Epithelial cell of proximal tubule (primary cell): ENCODE data around the gene IGSF6. TPM values are rescaled to one million over a fixed set of nuclear protein-coding genes. Genes with fewer than 3 reads are reported as not detected.

Source experiments
- DNase-seq: peaks from one replicate; pipeline ENCODE4 v3.0.0-alpha.2; 2011; ENCODE audit warnings: low read depth
- H3K4me3 ChIP-seq: 2 replicates; pipeline ENCODE4 v1.5.1; 2011; ENCODE audit warnings: low read depth, mild to moderate bottlenecking, low read length
- total RNA-seq: library from RNA; depleted of rRNA; stranded (reverse); fragments of >200 nt; gene quantifications from 2 replicates; pipeline ENCODE4 v1.2.3, GENCODE V29; 2015
- TF ChIP-seq, protein P1 (sequence below): conservative IDR thresholded peaks from 2 replicates; pipeline ENCODE4 v1.5.1; 2012; ENCODE audit warnings: low read depth, mild to moderate bottlenecking, low read length

The IGSF6 gene
- total RNA-seq, 1 donor from 2014 or later, result not detected

DNA sequence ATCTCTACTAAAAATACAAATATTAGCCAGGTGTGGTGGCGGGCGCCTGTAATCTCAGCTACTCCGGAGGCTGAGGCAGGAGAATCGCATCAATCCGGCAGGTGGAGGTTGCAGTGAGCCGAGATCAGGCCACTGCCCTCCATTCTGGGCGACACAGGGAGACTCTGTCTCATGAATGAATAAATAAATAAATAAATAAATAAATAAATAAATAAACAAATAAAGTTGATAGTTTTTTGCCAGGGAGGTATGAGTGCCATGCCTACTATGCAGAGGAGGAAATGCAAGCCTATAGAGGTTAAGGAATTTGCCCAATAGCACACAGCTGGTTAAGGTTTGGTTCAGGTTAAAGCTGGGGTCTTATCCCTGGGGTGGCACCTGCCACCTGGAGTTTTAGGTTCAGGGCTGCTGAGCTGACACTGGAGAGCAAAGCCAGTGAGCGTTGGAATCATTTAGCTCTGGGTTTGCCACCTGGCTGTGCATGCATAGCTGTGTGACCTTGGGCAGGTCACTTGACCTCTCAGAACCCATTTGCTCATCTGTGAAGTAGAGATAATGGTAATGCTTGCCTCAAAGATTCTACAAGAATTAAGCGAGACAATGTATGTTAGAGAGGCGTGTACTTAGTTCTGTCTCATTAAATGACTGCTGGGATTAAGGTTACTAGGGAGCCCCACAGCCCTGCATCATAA is 12.5 kb upstream of the IGSF6 start:
- H3K4me3 ChIP-seq, result no peak overlapping the region
- TF ChIP-seq, protein P1, sequence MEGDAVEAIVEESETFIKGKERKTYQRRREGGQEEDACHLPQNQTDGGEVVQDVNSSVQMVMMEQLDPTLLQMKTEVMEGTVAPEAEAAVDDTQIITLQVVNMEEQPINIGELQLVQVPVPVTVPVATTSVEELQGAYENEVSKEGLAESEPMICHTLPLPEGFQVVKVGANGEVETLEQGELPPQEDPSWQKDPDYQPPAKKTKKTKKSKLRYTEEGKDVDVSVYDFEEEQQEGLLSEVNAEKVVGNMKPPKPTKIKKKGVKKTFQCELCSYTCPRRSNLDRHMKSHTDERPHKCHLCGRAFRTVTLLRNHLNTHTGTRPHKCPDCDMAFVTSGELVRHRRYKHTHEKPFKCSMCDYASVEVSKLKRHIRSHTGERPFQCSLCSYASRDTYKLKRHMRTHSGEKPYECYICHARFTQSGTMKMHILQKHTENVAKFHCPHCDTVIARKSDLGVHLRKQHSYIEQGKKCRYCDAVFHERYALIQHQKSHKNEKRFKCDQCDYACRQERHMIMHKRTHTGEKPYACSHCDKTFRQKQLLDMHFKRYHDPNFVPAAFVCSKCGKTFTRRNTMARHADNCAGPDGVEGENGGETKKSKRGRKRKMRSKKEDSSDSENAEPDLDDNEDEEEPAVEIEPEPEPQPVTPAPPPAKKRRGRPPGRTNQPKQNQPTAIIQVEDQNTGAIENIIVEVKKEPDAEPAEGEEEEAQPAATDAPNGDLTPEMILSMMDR, result no peak
- no peak for DNase-seq

DNA sequence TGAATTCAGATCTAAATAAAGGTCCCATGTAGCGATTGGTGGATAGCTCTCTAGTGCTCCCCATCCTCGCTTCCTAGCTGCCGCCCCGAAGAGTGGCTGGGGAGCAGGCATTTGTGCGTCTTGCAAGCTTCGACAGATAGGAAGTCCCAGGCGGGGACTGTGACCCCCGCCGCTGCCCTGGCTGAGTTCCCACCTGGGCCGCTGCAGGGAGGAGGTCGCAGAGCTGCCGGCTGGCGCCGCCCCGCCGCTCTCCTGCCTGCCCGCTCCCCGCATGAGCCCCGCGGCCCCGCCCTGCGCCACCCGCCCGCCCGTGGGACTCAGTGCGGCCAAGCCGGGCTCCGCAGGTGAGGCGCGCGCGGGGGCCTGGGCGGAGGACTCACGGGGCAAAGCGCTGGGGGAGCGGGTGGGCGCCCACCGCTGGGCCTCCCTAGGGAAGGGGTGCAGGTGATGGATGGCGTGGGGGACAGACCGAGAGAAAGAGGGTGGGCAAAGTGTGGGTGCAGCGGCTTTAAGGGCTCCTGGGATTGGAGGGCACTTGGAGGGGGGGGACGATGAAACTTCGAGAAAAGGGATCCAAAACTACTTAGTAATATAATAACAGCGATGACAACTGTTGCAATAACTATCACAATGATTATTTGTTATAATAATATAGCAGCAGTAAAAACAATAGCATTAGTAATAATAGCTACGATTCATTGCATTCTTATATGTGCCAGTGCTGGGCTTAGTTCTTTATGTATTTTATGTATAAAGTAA is 11.7 kb upstream of the IGSF6 start, which contains the start of gene OTOA:
TSS of gene OTOA (plus strand) at position 80 of the 759 bp plus-strand sequence. CDS start 14,547 bp downstream, outside the sequence.
- no peak for DNase-seq
- no peak within 1 kb of the TSS for H3K4me3 ChIP-seq
- TF ChIP-seq, protein P1, result no peak

GRCh38 chr16:21659124-21659523 is 6.7 kb upstream of the IGSF6 start:
- no peak overlapping the region for H3K4me3 ChIP-seq
- TF ChIP-seq, protein P1, result no peak
- DNase-seq, result no peak

DNA sequence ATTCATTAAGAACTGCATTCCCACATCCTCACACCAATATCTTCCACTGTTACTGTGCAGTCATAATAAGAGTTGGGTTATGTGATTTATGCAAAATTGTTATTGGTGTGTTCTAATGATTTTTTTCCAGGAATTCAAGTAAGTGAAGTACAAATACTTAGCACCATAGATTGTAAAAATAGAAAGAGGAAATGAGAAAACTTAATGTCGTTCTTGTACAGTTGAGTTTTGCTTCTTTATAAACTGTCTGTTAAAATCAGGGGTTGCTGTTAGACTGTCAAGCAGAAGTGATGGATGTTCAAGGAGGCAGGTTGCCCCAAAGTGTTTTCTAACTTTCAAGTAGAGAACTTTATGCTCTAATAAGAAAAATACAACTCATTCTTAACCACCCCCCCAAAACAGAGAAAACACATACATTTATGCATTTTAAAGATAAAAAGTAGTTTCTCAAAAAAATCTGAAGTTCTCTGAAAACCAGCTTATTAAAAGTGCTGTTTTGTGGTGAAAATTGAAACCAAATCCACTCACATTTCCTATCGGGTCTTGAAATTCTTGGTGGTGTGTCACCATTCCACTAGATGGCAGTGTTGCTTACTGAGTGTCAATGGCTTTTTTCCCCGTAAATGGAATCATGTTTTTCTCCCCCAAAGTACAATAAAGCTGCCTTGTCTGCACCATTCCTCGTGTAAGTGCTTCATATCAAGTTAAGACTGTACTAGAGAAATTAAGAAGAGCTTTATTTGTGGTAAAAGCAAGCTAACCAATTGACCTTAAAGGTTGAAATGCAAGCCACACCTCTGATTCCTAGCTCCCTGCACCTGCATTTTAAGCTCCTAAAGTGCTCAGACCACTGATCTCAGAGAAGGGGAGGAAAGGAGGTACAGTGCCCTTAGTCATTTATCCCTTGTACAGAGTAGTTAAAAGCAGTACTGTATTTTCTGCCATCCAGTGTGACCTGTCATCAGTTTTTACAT is 4.7 kb upstream of the IGSF6 start:
- TF ChIP-seq, protein P1, result peak; percentile 93
- no peak overlapping the region for H3K4me3 ChIP-seq
- DNase-seq, result no peak

DNA sequence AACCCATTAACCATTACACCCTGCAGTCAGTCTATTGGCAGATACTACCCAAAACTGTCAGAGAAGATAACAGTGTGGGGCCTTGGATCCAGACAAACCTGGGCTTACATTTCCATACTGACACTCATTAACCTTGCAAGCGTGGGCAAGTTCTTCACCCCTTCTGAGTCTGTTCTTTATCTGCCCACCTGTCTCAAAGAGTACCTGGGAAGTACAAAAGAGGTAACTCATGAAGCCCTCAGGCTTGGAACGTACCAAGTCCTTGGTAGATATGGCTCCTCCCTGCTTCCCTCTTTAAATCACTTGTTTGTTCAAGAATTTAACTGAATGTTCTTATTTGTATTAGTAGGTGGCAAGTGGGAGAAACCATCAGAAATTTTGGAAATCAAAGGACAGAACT is 2.5 kb upstream of the IGSF6 start:
- TF ChIP-seq, protein P1, result no peak
- no peak for DNase-seq
- no peak overlapping the region for H3K4me3 ChIP-seq

- no peak overlapping the region for H3K4me3 ChIP-seq
- no peak for DNase-seq
- TF ChIP-seq, protein P1, result no peak
Observed at GRCh38 chr16:21654466-21654865, 2.1 kb upstream of the IGSF6 start.
